ENCODE measurements around the gene CNGA3.

CNGA3 gene

GRCh38 chr2:98327776-98328175, 18.5 kb upstream of the CNGA3 start:
- Histone ChIP-seq H3K4me3 (no peak overlapping the region), H3K36me3 (no peaks in the 10 kb centered on the region), H3K4me1 (no peaks in the 10 kb centered on the region), H3K27me3 (no peaks in the 10 kb centered on the region), H3K27ac (no peak overlapping the region), H3K9ac (no peak overlapping the region), H3K9me3 (peaks cover 14% of the 10 kb centered on the region), H4K20me1 (no peaks in the 10 kb centered on the region), H3K4me2 (no peak overlapping the region)
- TF ChIP-seq Cebpa-rat (IDR thresholded peaks at IDR 0.05), result no peak

GRCh38 chr2:98329549-98329948, 16.7 kb upstream of the CNGA3 start:
- Histone ChIP-seq H3K27me3 (no peaks in the 10 kb centered on the region), H3K27ac (no peak overlapping the region), H3K4me1 (no peaks in the 10 kb centered on the region), H3K9ac (no peak overlapping the region), H3K36me3 (no peaks in the 10 kb centered on the region), H3K4me2 (no peak overlapping the region), H4K20me1 (no peaks in the 10 kb centered on the region), H3K4me3 (no peak overlapping the region), H3K9me3 (no peaks in the 10 kb centered on the region)
- TF ChIP-seq Cebpa-rat (IDR thresholded peaks at IDR 0.05), result no peak

- no peak overlapping the region for H3K27ac ChIP-seq
- no peaks in the 10 kb centered on the region for H3K36me3 ChIP-seq
- no peak for TF ChIP-seq Cebpa-rat (IDR thresholded peaks at IDR 0.05)
- H4K20me1 ChIP-seq, result no peaks in the 10 kb centered on the region
- H3K9me3 ChIP-seq, result peaks cover under 1% of the 10 kb centered on the region; the same call in 1 of the 2 replicates
- H3K27me3 ChIP-seq, result no peaks in the 10 kb centered on the region
- no peaks in the 10 kb centered on the region for H3K4me1 ChIP-seq
- no peak overlapping the region for H3K4me2 ChIP-seq
- no peak overlapping the region for H3K4me3 ChIP-seq
- H3K9ac ChIP-seq, result no peak overlapping the region
These were observed 13.3 kb upstream of the CNGA3 start for GRCh38 chr2:98332989-98333388.

DNA sequence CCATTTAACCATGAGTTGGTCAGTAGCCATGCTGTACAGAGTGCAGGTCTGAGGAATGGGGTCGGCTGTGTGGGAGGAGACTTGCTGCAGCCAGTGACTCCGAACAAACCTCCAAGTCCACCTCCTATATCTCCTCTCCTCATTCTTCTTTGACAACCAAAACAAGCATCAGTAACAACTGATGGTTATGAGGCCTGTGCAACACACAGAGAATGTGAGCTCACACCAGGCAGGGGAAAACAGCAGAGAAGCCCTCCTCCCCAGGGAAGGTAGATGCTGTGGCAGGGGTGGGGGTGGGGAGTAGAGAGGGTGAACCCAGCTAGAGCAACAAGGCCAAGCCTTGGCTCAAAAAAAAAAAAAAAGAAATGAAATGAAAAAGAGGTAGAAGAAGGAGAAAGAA, 12.3 kb upstream of the CNGA3 start:
- no peak overlapping the region for H3K27ac ChIP-seq
- peaks cover 7% of the 10 kb centered on the region for H3K9me3 ChIP-seq
- H3K9ac ChIP-seq, result no peak overlapping the region
- H3K4me1 ChIP-seq, result no peaks in the 10 kb centered on the region
- H4K20me1 ChIP-seq, result no peaks in the 10 kb centered on the region
- H3K27me3 ChIP-seq, result no peaks in the 10 kb centered on the region
- H3K4me3 ChIP-seq, result no peak overlapping the region
- no peak for TF ChIP-seq Cebpa-rat (IDR thresholded peaks at IDR 0.05)
- no peaks in the 10 kb centered on the region for H3K36me3 ChIP-seq
- H3K4me2 ChIP-seq, result no peak overlapping the region

- H3K27ac ChIP-seq, result no peak overlapping the region
- H3K36me3 ChIP-seq, result no peaks in the 10 kb centered on the region
- no peak overlapping the region for H3K4me2 ChIP-seq
- no peaks in the 10 kb centered on the region for H3K4me1 ChIP-seq
- no peaks in the 10 kb centered on the region for H4K20me1 ChIP-seq
- H3K27me3 ChIP-seq, result no peaks in the 10 kb centered on the region
- no peak overlapping the region for H3K4me3 ChIP-seq
- H3K9me3 ChIP-seq, result peaks cover 7% of the 10 kb centered on the region
- H3K9ac ChIP-seq, result no peak overlapping the region
- TF ChIP-seq Cebpa-rat (IDR thresholded peaks at IDR 0.05), result no peak
These were observed 11.7 kb upstream of the CNGA3 start for GRCh38 chr2:98334439-98335078.

DNA sequence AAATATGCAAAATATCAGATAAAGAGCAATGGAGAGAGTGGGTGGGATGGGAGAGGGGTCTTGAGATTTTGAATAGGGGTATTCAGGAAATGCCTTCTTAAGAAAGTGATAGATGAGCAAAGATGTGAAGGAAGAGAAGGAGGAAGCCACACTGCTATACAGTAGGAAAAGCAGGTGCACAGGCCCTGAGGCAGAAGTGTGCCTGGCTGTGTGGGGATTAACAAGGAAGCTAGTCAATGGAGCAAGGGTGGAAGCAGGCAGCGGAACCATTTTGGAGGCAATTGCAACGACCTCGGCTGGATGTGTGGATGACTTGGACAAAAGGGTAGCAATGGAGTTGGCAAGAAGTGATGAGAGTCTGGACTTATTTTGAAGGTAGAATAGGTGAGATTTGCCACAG, 11.0 kb upstream of the CNGA3 start:
- Histone ChIP-seq H3K4me2 (no peak overlapping the region), H4K20me1 (no peaks in the 10 kb centered on the region), H3K4me1 (no peaks in the 10 kb centered on the region), H3K27me3 (no peaks in the 10 kb centered on the region), H3K9me3 (peaks cover 7% of the 10 kb centered on the region), H3K4me3 (no peak overlapping the region), H3K36me3 (no peaks in the 10 kb centered on the region), H3K9ac (no peak overlapping the region), H3K27ac (no peak overlapping the region)
- TF ChIP-seq Cebpa-rat (IDR thresholded peaks at IDR 0.05), result no peak

DNA sequence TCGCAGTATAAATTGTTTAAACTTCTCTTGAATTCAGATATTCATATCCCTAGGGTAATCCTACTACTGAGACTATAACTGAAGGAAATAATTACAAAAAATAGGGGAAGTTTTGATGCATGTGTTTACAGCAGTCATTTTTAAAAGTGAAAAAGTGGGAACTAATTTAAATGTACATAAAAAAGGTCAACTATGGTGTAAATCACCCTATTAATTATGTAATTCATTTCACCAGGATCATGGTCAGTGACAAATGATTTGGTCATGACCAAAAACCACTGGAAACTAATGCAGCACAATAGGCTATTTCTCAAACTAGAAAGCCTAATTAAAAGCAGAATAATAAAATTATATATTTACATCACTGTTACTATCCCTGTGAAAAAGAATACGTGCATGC, 5.0 kb upstream of the CNGA3 start:
- no peak overlapping the region for H3K4me2 ChIP-seq
- no peaks in the 10 kb centered on the region for H3K36me3 ChIP-seq
- peaks cover 8% of the 10 kb centered on the region for H3K9me3 ChIP-seq
- no peak overlapping the region for H3K9ac ChIP-seq
- H4K20me1 ChIP-seq, result no peaks in the 10 kb centered on the region
- no peaks in the 10 kb centered on the region for H3K4me1 ChIP-seq
- peaks cover 3% of the 10 kb centered on the region for H3K27me3 ChIP-seq
- no peak overlapping the region for H3K4me3 ChIP-seq
- TF ChIP-seq Cebpa-rat (IDR thresholded peaks at IDR 0.05), result no peak
- H3K27ac ChIP-seq, result no peak overlapping the region

- H3K27ac ChIP-seq, result no peak overlapping the region
- no peak overlapping the region for H3K9ac ChIP-seq
- no peak overlapping the region for H3K4me3 ChIP-seq
- H3K27me3 ChIP-seq, result peaks cover 24% of the 10 kb centered on the region
- H3K36me3 ChIP-seq, result no peaks in the 10 kb centered on the region
- no peaks in the 10 kb centered on the region for H4K20me1 ChIP-seq
- no peak for TF ChIP-seq Cebpa-rat (IDR thresholded peaks at IDR 0.05)
- peaks cover 9% of the 10 kb centered on the region for H3K4me1 ChIP-seq
- no peak overlapping the region for H3K4me2 ChIP-seq
- peaks cover 21% of the 10 kb centered on the region for H3K9me3 ChIP-seq
These were observed 3.0 kb upstream of the CNGA3 start for GRCh38 chr2:98343285-98343684.

DNA sequence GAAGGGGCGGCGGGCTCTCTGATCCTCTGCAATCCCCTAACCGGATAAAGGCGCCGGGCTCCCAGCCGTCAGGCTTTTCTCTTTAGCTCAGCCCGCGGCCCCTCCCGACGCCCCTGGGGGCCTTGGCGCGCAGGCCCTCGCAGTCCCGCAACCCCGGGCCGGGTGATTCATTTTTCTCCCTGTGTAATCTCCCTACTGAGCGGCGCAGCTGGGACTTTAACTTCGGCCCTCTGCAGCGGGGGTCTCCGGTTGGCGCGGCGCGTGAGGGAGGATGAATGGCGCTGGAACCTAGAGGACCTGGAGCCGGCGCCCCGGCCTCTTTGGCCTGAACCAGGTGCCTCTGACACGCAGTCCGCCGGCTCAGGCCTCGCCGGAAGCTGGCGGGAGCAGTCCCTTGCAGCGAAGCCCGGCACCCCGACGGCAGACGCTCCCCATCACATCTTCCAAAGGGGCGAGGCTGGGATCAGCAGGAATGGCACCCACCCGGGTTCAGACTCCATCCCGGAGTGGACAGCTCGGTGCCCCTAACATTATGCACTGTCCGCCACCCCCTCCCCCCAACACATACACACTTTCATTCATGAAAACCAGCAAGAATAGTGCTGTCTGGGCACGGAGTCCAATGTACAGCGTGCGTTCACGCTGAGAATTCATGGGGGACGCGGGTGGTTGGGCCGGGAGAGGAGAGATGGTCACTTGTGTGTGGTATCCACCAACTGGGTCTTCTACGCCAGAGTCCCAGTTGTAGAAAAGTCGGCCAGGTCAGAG, 1.2 kb downstream of the CNGA3 start:
- H4K20me1 ChIP-seq, result no peaks in the 10 kb centered on the region
- no peak for TF ChIP-seq Cebpa-rat (IDR thresholded peaks at IDR 0.05)
- peak overlapping the region; percentile 52 for H3K4me2 ChIP-seq
- 0 out of 2 replicates have a peak overlapping the region, but pooled peaks have one; percentile 27 for H3K4me3 ChIP-seq
- H3K27ac ChIP-seq, result no peak overlapping the region
- H3K36me3 ChIP-seq, result no peaks in the 10 kb centered on the region
- no peak overlapping the region for H3K9ac ChIP-seq
- H3K4me1 ChIP-seq, result peaks cover 10% of the 10 kb centered on the region
- H3K27me3 ChIP-seq, result peaks cover 29% of the 10 kb centered on the region
- peaks cover 21% of the 10 kb centered on the region for H3K9me3 ChIP-seq

- peaks cover 21% of the 10 kb centered on the region for H3K9me3 ChIP-seq
- no peak overlapping the region for H3K27ac ChIP-seq
- peak overlapping the region; percentile 52 for H3K4me2 ChIP-seq
- H3K27me3 ChIP-seq, result peaks cover 29% of the 10 kb centered on the region
- peaks cover 10% of the 10 kb centered on the region for H3K4me1 ChIP-seq
- no peaks in the 10 kb centered on the region for H3K36me3 ChIP-seq
- no peak overlapping the region for H3K9ac ChIP-seq
- no peak for TF ChIP-seq Cebpa-rat (IDR thresholded peaks at IDR 0.05)
- no peak overlapping the region for H3K4me3 ChIP-seq
- H4K20me1 ChIP-seq, result no peaks in the 10 kb centered on the region
These were observed 1.9 kb downstream of the CNGA3 start for GRCh38 chr2:98348066-98348561.

Measured in BLaER1 (cell line).